ENCODE measurements around the gene DUOXA1.

DUOXA1 gene

DNA sequence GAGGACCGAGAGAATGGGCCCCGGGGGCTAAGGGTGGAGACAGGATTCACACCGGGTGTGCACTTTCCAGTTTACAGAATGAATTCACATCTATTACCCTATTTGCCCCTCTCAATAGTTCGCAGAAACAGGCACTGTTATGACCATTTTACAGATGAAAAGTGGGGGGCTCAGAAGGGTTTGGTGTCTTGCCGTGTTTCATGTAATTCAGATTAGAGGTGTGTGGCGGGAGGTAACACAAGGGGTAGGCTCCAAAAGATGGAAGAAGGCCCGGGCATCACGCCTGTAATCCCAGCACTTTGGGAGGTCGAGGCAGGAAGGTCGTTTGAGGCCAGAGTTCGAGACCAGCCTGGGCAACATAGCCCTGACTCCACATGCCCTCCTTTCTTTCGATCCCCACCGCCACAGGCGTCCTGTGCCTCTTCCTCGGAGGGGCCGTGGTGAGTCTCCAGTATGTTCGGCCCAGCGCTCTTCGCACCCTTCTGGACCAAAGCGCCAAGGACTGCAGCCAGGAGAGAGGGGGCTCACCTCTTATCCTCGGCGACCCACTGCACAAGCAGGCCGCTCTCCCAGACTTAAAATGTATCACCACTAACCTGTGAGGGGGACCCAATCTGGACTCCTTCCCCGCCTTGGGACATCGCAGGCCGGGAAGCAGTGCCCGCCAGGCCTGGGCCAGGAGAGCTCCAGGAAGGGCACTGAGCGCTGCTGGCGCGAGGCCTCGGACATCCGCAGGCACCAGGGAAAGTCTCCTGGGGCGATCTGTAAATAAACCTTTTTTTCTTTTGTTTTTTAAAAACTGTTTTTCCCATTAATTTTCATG, 12.2 kb downstream of the DUOXA1 start:
- TF ChIP-seq POLR2A (IDR thresholded peaks at IDR 0.05; ENCODE audit: low read length) (no peak), GATA1 (IDR thresholded peaks at IDR 0.05; ENCODE audit: low read depth, low read length) (no peak)
- DNase-seq, result no peak

DNA sequence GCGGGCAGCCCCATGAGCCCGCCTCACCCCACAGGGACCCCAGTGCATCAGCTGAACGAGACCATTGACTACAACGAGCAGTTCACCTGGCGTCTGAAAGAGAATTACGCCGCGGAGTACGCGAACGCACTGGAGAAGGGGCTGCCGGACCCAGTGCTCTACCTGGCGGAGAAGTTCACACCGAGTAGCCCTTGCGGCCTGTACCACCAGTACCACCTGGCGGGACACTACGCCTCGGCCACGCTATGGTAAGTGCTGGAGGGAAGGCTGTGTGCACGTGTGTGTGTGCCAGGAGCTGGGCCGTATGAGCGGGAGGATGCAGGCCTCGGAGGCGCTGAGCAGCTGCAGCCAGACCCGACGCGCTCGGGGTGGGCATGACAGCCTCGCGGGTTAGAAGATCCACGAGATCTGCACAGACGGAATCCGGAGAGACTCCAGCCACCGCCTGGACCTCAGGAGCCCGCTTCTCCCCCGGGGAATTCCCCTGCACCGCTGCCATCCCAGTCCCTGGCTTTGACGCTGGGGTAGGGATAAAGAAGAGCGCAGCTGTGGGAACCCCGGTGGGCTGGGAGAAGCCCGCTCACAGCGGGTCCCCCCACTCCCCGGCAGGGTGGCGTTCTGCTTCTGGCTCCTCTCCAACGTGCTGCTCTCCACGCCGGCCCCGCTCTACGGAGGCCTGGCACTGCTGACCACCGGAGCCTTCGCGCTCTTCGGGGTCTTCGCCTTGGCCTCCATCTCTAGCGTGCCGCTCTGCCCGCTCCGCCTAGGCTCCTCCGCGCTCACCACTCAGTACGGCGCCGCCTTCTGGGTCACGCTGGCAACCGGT, 13.0 kb downstream of the DUOXA1 start:
- no peak for TF ChIP-seq POLR2A (IDR thresholded peaks at IDR 0.05; ENCODE audit: low read length)
- TF ChIP-seq GATA1 (IDR thresholded peaks at IDR 0.05; ENCODE audit: low read depth, low read length), result no peak
- DNase-seq, result no peak

DNA sequence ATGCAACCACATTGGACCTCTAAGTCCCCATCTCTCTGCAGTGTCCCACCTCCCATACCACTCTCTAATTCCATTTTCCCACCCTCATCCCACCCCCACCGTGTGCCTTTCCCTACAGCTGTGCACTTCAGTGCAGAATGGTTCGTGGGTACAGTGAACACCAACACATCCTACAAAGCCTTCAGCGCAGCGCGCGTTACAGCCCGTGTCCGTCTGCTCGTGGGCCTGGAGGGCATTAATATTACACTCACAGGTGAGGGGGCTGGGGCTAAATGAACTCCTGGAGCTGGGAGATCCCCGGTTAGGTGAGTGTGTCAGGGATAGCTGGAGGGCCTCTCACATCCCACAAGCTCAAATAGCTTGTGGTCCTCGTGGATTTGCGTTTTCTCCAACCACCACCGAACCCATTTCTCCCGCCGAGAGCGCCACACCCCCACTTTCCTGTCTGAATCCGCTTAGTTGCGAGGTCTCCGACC, 13.6 kb downstream of the DUOXA1 start:
- DNase-seq, result no peak
- no peak for TF ChIP-seq POLR2A (IDR thresholded peaks at IDR 0.05; ENCODE audit: low read length)
- TF ChIP-seq GATA1 (IDR thresholded peaks at IDR 0.05; ENCODE audit: low read depth, low read length), result no peak

DNA sequence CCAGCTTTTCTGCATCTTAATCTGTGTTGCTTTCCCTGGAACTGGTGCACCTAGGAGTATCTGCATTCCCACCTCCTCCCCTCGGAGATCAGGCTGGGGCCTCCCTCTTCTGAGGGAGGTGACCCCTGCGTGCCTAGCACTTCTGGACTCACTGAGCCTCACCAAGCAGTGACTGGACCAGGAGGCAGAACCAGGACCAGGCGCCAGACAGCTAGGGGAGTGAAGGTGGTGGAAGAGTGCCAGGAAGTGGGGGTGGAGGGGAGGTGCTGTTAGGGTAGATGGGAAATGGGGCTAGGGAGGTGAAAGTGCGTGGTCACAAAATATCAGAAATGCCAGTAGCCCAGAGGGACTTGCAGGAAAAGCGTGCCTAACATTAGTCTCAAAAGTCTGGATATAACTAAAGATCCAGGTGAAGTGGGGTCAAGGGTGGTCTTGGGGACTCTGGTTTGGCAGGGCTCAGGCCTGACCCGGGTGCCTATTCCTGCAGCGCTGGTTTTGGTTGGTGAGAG, 14.3 kb downstream of the DUOXA1 start:
- DNase-seq, result no peak
- TF ChIP-seq GATA1 (IDR thresholded peaks at IDR 0.05; ENCODE audit: low read depth, low read length), result no peak
- TF ChIP-seq POLR2A (IDR thresholded peaks at IDR 0.05; ENCODE audit: low read length), result no peak

DNA sequence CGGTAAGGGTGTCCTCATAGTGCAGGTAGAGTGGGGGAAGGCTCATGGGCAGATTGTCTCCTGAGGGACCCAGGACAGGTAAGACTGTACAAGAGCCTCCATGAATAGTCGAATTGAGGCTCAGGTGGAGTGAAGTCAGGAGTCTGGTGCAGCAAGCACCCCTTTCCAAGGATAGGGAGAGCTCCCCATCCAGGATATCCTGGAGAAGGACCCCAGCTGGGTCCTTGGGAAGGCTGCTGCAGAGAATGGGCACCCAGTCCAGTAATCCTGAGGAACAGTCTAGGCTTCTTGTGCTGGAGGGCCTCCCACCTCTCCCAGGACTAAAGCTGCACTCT, 15.0 kb downstream of the DUOXA1 start:
- TF ChIP-seq GATA1 (IDR thresholded peaks at IDR 0.05; ENCODE audit: low read depth, low read length) (no peak), POLR2A (IDR thresholded peaks at IDR 0.05; ENCODE audit: low read length) (no peak)
- no peak for DNase-seq

DNA sequence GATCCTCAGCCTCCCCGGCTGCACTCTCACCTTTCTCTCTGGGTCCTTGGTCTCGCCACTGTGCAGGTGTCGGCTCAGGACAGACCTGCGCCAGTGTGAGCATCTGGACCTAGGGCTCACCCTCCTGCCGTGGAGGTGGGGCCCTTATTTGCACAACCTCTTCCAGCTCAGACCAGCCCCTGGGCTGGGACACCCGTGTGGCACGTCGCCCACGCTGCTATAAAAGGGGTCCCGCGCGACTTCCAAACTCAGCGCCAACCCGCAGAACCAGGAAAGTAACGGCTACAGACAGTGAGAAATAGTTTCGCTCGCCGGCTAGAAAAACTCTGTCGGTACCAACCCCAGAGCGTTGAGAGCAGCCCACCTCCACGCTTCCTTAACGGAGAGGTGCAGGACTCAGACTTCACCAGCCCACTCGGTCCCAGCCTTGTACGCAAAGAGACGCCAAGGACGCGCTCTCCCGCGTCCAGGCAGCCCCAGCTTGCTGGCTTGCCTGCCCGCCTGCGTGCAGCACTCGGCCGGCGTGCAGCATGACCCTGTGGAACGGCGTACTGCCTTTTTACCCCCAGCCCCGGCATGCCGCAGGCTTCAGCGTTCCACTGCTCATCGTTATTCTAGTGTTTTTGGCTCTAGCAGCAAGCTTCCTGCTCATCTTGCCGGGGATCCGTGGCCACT, 15.5 kb downstream of the DUOXA1 start, which contains the start of the genes DUOX2 and DUOXA2:
TSS of gene DUOX2 (minus strand) at position 97 of the 675 bp plus-strand sequence. CDS start 761 bp downstream, outside the sequence.
TSS of gene DUOXA2 (plus strand) at position 251 of the 675 bp plus-strand sequence. CDS start at position 531, 280 bp downstream.
- no peak for DNase-seq
- TF ChIP-seq GATA1 (IDR thresholded peaks at IDR 0.05; ENCODE audit: low read depth, low read length) (no peak), POLR2A (IDR thresholded peaks at IDR 0.05; ENCODE audit: low read length) (no peak)

DNA sequence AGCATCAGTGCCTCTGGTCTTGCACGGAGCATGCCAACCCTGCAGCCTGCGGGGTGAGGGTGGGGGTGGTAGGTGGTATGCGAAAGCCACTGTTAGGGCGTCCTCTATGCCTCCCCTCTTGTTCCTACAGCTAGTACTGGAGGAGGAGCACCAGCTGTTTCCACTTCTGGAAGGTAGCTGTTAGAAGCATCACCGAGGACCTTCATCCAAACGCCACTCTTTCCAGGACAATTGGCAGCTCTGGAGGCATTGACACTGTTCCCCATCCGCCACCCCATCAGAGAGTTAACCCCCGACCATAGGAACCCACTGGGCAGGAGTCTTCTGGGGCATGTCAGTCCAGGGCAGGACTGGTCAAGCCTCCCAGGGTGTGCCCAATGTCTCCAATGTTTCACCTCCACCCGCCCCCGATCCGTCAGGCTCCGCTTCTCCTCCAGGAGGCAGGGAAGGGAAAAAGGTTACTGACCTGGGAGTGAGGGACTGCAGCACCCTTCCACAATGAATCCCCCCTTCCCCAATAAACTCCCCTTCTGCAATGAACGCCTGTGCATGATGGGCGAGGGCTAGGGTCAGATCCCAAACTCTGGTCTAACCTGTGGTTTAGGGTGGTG, 16.2 kb downstream of the DUOXA1 start:
- TF ChIP-seq GATA1 (IDR thresholded peaks at IDR 0.05; ENCODE audit: low read depth, low read length) (no peak), POLR2A (IDR thresholded peaks at IDR 0.05; ENCODE audit: low read length) (no peak)
- no peak for DNase-seq

DNA sequence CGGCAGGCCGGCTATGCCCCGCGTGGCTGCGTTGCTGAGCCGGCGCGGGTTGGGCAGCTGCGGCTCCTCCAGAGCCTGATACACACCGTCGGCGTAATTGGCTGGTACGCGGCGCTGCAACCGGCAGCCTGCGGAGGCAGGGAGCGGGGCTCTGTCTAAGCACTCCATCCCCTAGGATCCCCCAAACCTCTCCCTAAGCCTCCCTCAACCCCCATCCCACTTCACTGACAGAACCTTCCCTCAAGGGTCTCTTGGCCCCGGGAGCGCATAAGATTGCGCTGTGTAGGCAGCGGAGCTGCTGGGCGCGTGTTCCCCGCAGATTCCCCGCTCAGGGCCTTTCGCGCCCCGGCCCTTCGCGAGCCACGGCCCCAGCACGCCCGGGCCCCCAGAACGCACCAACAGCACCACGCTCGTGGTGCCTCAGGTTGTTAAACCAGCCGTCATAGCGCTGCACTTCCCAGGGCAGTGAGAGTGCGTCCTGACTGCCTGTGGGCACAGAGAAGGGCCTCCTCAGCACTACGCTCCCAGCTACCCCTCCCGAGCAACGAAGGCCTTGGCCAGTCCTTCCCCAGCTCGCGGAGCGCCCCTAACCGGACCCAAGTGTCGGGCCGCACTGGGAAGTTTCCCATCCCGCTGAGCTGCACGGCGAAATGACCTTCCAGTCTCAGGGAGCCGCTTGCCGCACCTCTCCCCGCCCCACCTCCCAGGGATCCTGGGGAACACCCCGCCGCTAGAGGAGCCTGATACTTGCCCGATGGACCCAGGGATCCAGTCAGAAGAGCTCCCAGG, 16.9 kb downstream of the DUOXA1 start:
- TF ChIP-seq POLR2A (IDR thresholded peaks at IDR 0.05; ENCODE audit: low read length) (no peak), GATA1 (IDR thresholded peaks at IDR 0.05; ENCODE audit: low read depth, low read length) (no peak)
- no peak for DNase-seq

DNA sequence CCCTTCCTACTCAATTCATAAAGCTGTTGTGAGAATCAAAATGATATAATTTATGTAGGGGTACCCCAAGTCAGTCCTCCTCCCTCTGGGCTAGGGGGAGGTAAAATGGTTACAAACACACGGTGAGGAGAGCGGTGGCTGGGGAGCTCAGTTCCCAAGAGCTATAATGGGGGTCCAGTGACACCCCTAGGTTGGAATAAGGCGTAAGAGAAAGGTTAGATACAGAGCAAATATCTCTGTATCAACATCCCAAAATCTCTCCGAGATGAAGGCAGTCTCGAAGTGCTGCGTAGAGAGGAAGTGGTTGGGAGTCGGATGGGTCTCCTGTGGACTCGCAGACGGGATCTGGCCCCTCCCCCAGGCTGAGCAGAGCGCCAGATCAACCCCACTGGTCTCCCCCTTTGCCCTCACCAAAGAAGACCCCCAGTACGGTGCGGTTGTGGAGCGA, 17.5 kb downstream of the DUOXA1 start:
- no peak for DNase-seq
- TF ChIP-seq POLR2A (IDR thresholded peaks at IDR 0.05; ENCODE audit: low read length) (no peak), GATA1 (IDR thresholded peaks at IDR 0.05; ENCODE audit: low read depth, low read length) (no peak)

DNA sequence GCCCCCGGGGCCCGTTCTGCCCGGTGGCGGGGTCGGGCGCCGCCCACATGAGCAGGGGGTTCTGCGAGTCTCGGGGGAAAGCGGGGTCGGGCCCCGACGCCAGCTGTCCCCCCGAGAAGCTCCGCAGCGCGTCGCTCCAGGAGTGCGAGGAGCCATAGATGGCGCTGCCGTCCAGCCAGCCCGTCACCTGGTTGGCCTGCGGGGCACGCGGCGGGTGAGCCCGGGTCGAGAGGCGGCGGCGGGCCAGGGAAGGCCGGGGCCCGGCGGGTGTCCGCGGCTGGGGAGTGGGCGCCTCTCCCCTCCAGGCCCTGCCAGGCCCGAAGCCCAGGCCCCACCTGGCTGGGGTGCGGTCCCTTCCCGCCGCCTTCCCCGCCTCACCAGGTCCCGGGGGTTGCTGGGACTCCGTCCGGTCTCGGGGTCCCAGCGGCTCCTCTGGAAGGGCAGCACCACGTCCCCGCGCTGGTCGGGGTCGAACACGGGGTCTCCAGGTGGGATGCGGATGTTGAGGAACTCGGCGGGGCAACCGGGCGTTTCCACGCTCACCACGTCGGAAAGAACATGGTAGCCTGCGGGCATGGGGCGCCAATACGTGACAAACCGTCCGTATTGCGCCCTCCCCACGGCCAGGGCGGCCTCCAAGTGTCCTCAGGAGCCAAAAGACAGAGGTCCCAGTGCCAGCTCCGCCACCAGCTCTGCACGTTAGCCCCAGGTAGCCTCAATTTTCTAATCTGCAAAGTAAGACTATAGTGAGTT, 18.1 kb downstream of the DUOXA1 start:
- no peak for DNase-seq
- no peak for TF ChIP-seq POLR2A (IDR thresholded peaks at IDR 0.05; ENCODE audit: low read length)

DNA sequence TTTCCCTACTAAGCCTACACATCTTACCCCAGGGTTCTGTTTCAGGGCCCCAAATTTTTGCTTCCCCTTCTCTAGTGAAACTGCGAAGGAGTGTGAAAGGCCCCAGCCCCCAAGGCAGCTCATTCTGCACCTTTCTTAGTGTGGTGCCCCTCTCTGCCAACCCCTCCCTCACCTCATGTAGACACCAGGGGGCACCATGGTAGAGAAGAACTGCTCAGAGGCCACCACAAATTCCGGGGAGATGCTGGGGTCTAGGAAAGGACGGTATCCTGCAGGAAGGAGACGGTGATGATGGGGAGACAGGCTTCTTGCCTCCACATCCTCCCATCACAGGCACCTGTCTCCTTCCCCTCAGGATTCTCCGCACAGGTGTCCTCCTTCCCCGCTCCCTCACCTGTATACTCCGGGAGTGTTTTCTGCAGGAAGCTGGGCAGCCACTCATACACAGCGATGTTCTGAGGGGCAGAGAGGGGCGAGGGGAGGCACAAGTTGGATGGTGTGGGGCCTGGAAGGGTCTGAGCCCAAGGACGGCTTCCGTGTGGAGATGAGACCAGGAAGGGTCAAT, 19.3 kb downstream of the DUOXA1 start:
- no peak for TF ChIP-seq GATA1 (IDR thresholded peaks at IDR 0.05; ENCODE audit: low read depth, low read length)
- TF ChIP-seq POLR2A (IDR thresholded peaks at IDR 0.05; ENCODE audit: low read length), result no peak
- no peak for DNase-seq
